H9 (cell line): ENCODE measurements around the gene APBA3. TPM values are rescaled to one million over a fixed set of nuclear protein-coding genes. Genes with fewer than 3 reads are reported as not detected.

ENCODE experiments used
- DNase-seq: peaks from one replicate; pipeline ENCODE4 v3.0.0-alpha.2; 2017
- H2AFZ ChIP-seq: one replicate; pipeline ENCODE4 v1.6.1; 2013; ENCODE audit warnings: mild to moderate bottlenecking, low read length, control low read depth, moderate library complexity
- H2AK5ac ChIP-seq: 2 replicates; pipeline ENCODE4 v1.6.1; 2013; ENCODE audit warnings: low read length, control low read depth, mixed read lengths; ENCODE audit not compliant: insufficient read length
- H2BK120ac ChIP-seq: one replicate; pipeline ENCODE4 v1.6.1; 2013; ENCODE audit warnings: low read depth, mild to moderate bottlenecking, low read length, control low read depth, inconsistent platforms; ENCODE audit not compliant: poor library complexity, severe bottlenecking
- H2BK12ac ChIP-seq: 2 replicates; pipeline ENCODE4 v1.6.1; 2013; ENCODE audit warnings: low read length, control low read depth, mixed read lengths, low read depth; ENCODE audit not compliant: insufficient read length
- H2BK15ac ChIP-seq: 2 replicates; pipeline ENCODE4 v1.6.1; 2013; ENCODE audit warnings: low read depth, low read length, control low read depth
- H2BK20ac ChIP-seq: one replicate; pipeline ENCODE4 v1.6.1; 2013; ENCODE audit warnings: low read depth, mild to moderate bottlenecking, low read length, control low read depth, inconsistent platforms; ENCODE audit not compliant: poor library complexity, severe bottlenecking
- H2BK5ac ChIP-seq: 2 replicates; pipeline ENCODE4 v1.6.1; 2013; ENCODE audit warnings: low read length, control low read depth, mixed read lengths; ENCODE audit not compliant: insufficient read length
- H3K14ac ChIP-seq: 2 replicates; pipeline ENCODE4 v1.6.1; 2013; ENCODE audit warnings: low read length, control low read depth; ENCODE audit not compliant: insufficient read depth
- H3K18ac ChIP-seq: 2 replicates; pipeline ENCODE4 v1.6.1; 2013; ENCODE audit warnings: low read depth, mild to moderate bottlenecking, mixed read lengths, low read length, control low read depth; ENCODE audit not compliant: insufficient read length
- H3K23ac ChIP-seq: 2 replicates; pipeline ENCODE4 v1.6.1; 2013; ENCODE audit warnings: low read length, control low read depth, mixed read lengths, low read depth; ENCODE audit not compliant: insufficient read length
- H3K23me2 ChIP-seq: 2 replicates; pipeline ENCODE4 v1.6.1; 2013; ENCODE audit warnings: low read depth, mild to moderate bottlenecking, mixed read lengths, low read length, control low read depth; ENCODE audit not compliant: insufficient read length, poor library complexity, severe bottlenecking
- H3K27ac ChIP-seq: 2 replicates; pipeline ENCODE4 v1.5.1; 2013; ENCODE audit warnings: low read length, control low read depth, mixed read lengths, low read depth; ENCODE audit not compliant: insufficient read length
- H3K27me3 ChIP-seq: 2 replicates; pipeline ENCODE4 v1.6.1; 2013; ENCODE audit warnings: low read length, control low read depth, inconsistent platforms; ENCODE audit not compliant: insufficient read depth
- H3K4ac ChIP-seq: 2 replicates; pipeline ENCODE4 v1.6.1; 2013; ENCODE audit warnings: low read depth, mild to moderate bottlenecking, control low read depth, inconsistent platforms, low read length, moderate library complexity
- H3K4me1 ChIP-seq: 2 replicates; pipeline ENCODE4 v1.6.1; 2013; ENCODE audit warnings: low read length, control low read depth, inconsistent platforms; ENCODE audit not compliant: insufficient read depth
- H3K4me2 ChIP-seq: 2 replicates; pipeline ENCODE4 v1.6.1; 2013; ENCODE audit warnings: low read length, control low read depth, mixed read lengths; ENCODE audit not compliant: insufficient read length, insufficient read depth
- H3K56ac ChIP-seq: 2 replicates; pipeline ENCODE4 v1.6.1; 2013; ENCODE audit warnings: low read depth, mild to moderate bottlenecking, mixed read lengths, low read length, control low read depth; ENCODE audit not compliant: insufficient read length
- H3K79me1 ChIP-seq: 2 replicates; pipeline ENCODE4 v1.6.1; 2013; ENCODE audit warnings: low read depth, mild to moderate bottlenecking, moderate library complexity, low read length, control low read depth, inconsistent platforms; ENCODE audit not compliant: insufficient read depth, poor library complexity, severe bottlenecking
- H3K79me2 ChIP-seq: 2 replicates; pipeline ENCODE4 v1.6.1; 2013; ENCODE audit warnings: low read length, control low read depth, inconsistent platforms; ENCODE audit not compliant: insufficient read depth
- H3K9ac ChIP-seq: 2 replicates; pipeline ENCODE4 v1.6.1; 2013; ENCODE audit warnings: low read length, control low read depth, mixed read lengths; ENCODE audit not compliant: insufficient read length; ENCODE audit errors: extremely low read depth
- H3K9me3 ChIP-seq: one replicate; pipeline ENCODE4 v1.6.1; 2013; ENCODE audit warnings: low read depth, low read length, inconsistent platforms; ENCODE audit not compliant: control insufficient read depth
- H3T11ph ChIP-seq: one replicate; pipeline ENCODE4 v1.6.1; 2013; ENCODE audit warnings: mild to moderate bottlenecking, low read length, control low read depth, inconsistent platforms
- H4K20me1 ChIP-seq: one replicate; pipeline ENCODE4 v1.6.1; 2013; ENCODE audit not compliant: control insufficient read depth, insufficient read length, insufficient read depth
- H4K5ac ChIP-seq: 2 replicates; pipeline ENCODE4 v1.6.1; 2013; ENCODE audit warnings: low read depth, mild to moderate bottlenecking, mixed read lengths, low read length, control low read depth; ENCODE audit not compliant: insufficient read length
- H4K8ac ChIP-seq: replicated peaks from 2 replicates; pipeline ENCODE4 v1.6.1; 2013; ENCODE audit warnings: low read length, control low read depth, mixed read lengths, low read depth; ENCODE audit not compliant: insufficient read length
- H4K91ac ChIP-seq: 2 replicates; pipeline ENCODE4 v1.6.1; 2013; ENCODE audit warnings: low read depth, mild to moderate bottlenecking, moderate library complexity, mixed read lengths, low read length, control low read depth; ENCODE audit not compliant: insufficient read length
- H3K27ac Mint-ChIP-seq, 3 experiments: 2 replicates in 2 of 3; 3 replicates in 1 of 3; pipeline ENCODE4 v1.8.0; 2020 to 2021; ENCODE audit warnings: mixed read lengths in 3 of 3, mild to moderate bottlenecking in 1 of 3, moderate library complexity in 1 of 3
- H3K27me3 Mint-ChIP-seq: 2 replicates; pipeline ENCODE4 v1.8.0; 2021; ENCODE audit warnings: low read depth, mild to moderate bottlenecking, moderate library complexity, mixed read lengths
- H3K36me3 Mint-ChIP-seq, 3 experiments: 2 replicates in 2 of 3; 3 replicates in 1 of 3; pipeline ENCODE4 v1.8.0; 2020 to 2021; ENCODE audit warnings: low read depth in 3 of 3, mixed read lengths in 3 of 3; ENCODE audit not compliant: insufficient read depth in 1 of 3
- H3K4me1 Mint-ChIP-seq, 2 experiments: 2 replicates each; pipeline ENCODE4 v1.8.0; 2020; ENCODE audit warnings: mixed read lengths in 2 of 2
- H3K4me3 Mint-ChIP-seq, 2 experiments: 2 replicates in 1 of 2; 3 replicates in 1 of 2; pipeline ENCODE4 v1.8.0; 2020 to 2021; ENCODE audit warnings: mild to moderate bottlenecking in 2 of 2, mixed read lengths in 2 of 2, moderate library complexity in 1 of 2
- H3K9me3 Mint-ChIP-seq, 2 experiments: 2 replicates in 1 of 2; 3 replicates in 1 of 2; pipeline ENCODE4 v1.8.0; 2020; ENCODE audit warnings: mild to moderate bottlenecking in 2 of 2, mixed read lengths in 2 of 2, moderate library complexity in 1 of 2
- CTCF ChIP-seq: fragments of 200-600 bp; sonication (generic); conservative IDR thresholded peaks from 3 replicates; pipeline ENCODE4 v1.8.0; 2021; ENCODE audit warnings: antibody characterized with exemption, mild to moderate bottlenecking
- WGBS: extraction: QIAGEN DNeasy Blood & Tissue Kit; methylation state at CpG from one replicate; pipeline ENCODE4 v1.1.7; 2013; ENCODE audit warnings: missing lambda C conversion rate, low lambda C conversion rate, mixed read lengths; ENCODE audit not compliant: insufficient read length; ENCODE audit errors: extremely low coverage; 5-methylcytosine and 5-hydroxymethylcytosine counted together
- total RNA-seq: library from RNA; stranded (reverse); gene quantifications from 2 replicates; pipeline ENCODE4 v1.2.1, GENCODE V29; 2021

The APBA3 gene
- total RNA-seq, 1 experiment from 2014 or later: 21.8 TPM

GRCh38 chr19:3743486-3743885, 18.0 kb downstream of the APBA3 start:
- H2BK5ac ChIP-seq: no peak overlapping the region
- no peak overlapping the region for H3T11ph ChIP-seq
- H4K91ac ChIP-seq: no peak overlapping the region
- H3K4me1 ChIP-seq: no peaks in the 10 kb centered on the region
- no peaks in the 10 kb centered on the region for H4K20me1 ChIP-seq
- TF ChIP-seq CTCF: no peak
- Mint-ChIP-seq H3K27me3 (no peaks in the 10 kb centered on the region), H3K36me3 (peaks cover 0 to 1% (median 0%) of the 10 kb centered on the region in 3 experiments; a peak in 2 of 7 replicates), H3K27ac (peak overlapping the region in 1 of 3 experiments; percentile 13; a peak in 1 of 7 replicates), H3K4me3 (no peak overlapping the region), H3K4me1 (no peaks in the 10 kb centered on the region), H3K9me3 (no peaks in the 10 kb centered on the region)
- no peak overlapping the region for H2AFZ ChIP-seq
- H3K79me1 ChIP-seq: no peaks in the 10 kb centered on the region
- H4K5ac ChIP-seq: no peak overlapping the region
- no peaks in the 10 kb centered on the region for H3K23me2 ChIP-seq
- no peak overlapping the region for H2BK12ac ChIP-seq
- H3K56ac ChIP-seq: no peak overlapping the region
- H4K8ac ChIP-seq: no peak overlapping the region
- no peak overlapping the region for H2AK5ac ChIP-seq
- H2BK15ac ChIP-seq: no peak overlapping the region
- no CpG with 5 or more reads among the region's 2 CpGs for WGBS
- no peak overlapping the region for H3K4me2 ChIP-seq
- H3K4ac ChIP-seq: no peak overlapping the region
- H3K23ac ChIP-seq: no peak overlapping the region
- no peak overlapping the region for H2BK20ac ChIP-seq
- H3K18ac ChIP-seq: no peak overlapping the region
- no peak overlapping the region for H3K27ac ChIP-seq
- H3K9me3 ChIP-seq: no peaks in the 10 kb centered on the region
- no peak overlapping the region for H3K14ac ChIP-seq
- H3K27me3 ChIP-seq: no peaks in the 10 kb centered on the region
- no peak overlapping the region for H3K9ac ChIP-seq
- no peaks in the 10 kb centered on the region for H3K79me2 ChIP-seq
- no peak for DNase-seq
- H2BK120ac ChIP-seq: no peak overlapping the region
